Stimulated activated CD4-positive, alpha-beta T cell treated with anti-CD3 and anti-CD28 coated beads, Interleukin-4, amount 100 ng/mL, for 1 hour (primary cell): Measurements from ENCODE around the gene TXNDC17.
"Not testable (repeated sequence)": the region's sequence is repeated elsewhere in the genome, so short reads cannot be mapped to it uniquely, and the experiment has no call there.

Experiments used
- DNase-seq: peaks from one replicate; pipeline ENCODE4 v3.0.0-alpha.2; 2020

Gene TXNDC17

GRCh38 chr17:6638046-6638908, 2.6 kb upstream of the TXNDC17 start:
- no peak for DNase-seq

GRCh38 chr17:6639014-6639585, 1.8 kb upstream of the TXNDC17 start:
- no peak for DNase-seq

GRCh38 chr17:6639586-6640535, 999 bp upstream of the TXNDC17 start:
- DNase-seq: peak; percentile 37

GRCh38 chr17:6641247-6641863, 495 bp downstream of the TXNDC17 start:
- no peak for DNase-seq

- no peak for DNase-seq
Observed at GRCh38 chr17:6642592-6642991, 1.7 kb downstream of the TXNDC17 start.

GRCh38 chr17:6643451-6644125, 2.7 kb downstream of the TXNDC17 start:
- no peak for DNase-seq

GRCh38 chr17:6648181-6648580, 7.3 kb downstream of the TXNDC17 start:
- DNase-seq: no peak

GRCh38 chr17:6651354-6651918, 10.6 kb downstream of the TXNDC17 start, which contains the start of the genes C17orf100 and MED31:
TSS of gene C17orf100 (plus strand) at chr17:6651762. CDS start at chr17:6651914, 152 bp downstream.
TSS of gene MED31 (minus strand) at chr17:6651605. CDS start at chr17:6651528, 77 bp downstream.
- DNase-seq: peak; percentile 93

GRCh38 chr17:6651919-6652452, 11.1 kb downstream of the TXNDC17 start:
- DNase-seq: peak; percentile 41

- no peak for DNase-seq
Observed at GRCh38 chr17:6654841-6655731, 14.2 kb downstream of the TXNDC17 start.

GRCh38 chr17:6655732-6656361, 15.0 kb downstream of the TXNDC17 start:
- not testable (repeated sequence) for DNase-seq

- peak; percentile 64 for DNase-seq
Observed at GRCh38 chr17:6656797-6657632, 16.2 kb downstream of the TXNDC17 start.

- no peak for DNase-seq
Observed at GRCh38 chr17:6657633-6658287, 16.9 kb downstream of the TXNDC17 start.

GRCh38 chr17:6658411-6658810, 17.6 kb downstream of the TXNDC17 start:
- not testable (repeated sequence) for DNase-seq

GRCh38 chr17:6660101-6660500, 19.2 kb downstream of the TXNDC17 start:
- DNase-seq: no peak

GRCh38 chr17:6660805-6661463, 20.1 kb downstream of the TXNDC17 start:
- no peak for DNase-seq

- no peak for DNase-seq
Observed at GRCh38 chr17:6661464-6661848, 20.6 kb downstream of the TXNDC17 start.

GRCh38 chr17:6663200-6663599, 22.3 kb downstream of the TXNDC17 start:
- DNase-seq: not testable (repeated sequence)
